ENCODE measurements around the gene DNAH17.

- TF ChIP-seq CTCF (IDR thresholded peaks at IDR 0.05) = no peak
- TF ChIP-seq EZH2 (IDR thresholded peaks at IDR 0.05) = no peak
Observed at GRCh38 chr17:78473951-78474613, 103.1 kb downstream of the DNAH17 start.
